Type B pancreatic cell (in vitro differentiated cells): ENCODE results near the gene IL9. TPM values are rescaled to one million over a fixed set of nuclear protein-coding genes. Genes with fewer than 3 reads are reported as not detected.

Source experiments
- DNase-seq: peaks from one replicate; pipeline ENCODE4 v3.0.0; 2021; ENCODE audit warnings: mixed read lengths; ENCODE audit not compliant: unreplicated experiment; ENCODE audit errors: extremely low spot score
- H3K27ac Mint-ChIP-seq: 2 replicates; pipeline ENCODE4 v1.8.0; 2021; ENCODE audit warnings: mild to moderate bottlenecking, mixed read lengths
- H3K27me3 Mint-ChIP-seq: 2 replicates; pipeline ENCODE4 v1.8.0; 2021; ENCODE audit warnings: mixed read lengths
- H3K36me3 Mint-ChIP-seq: 2 replicates; pipeline ENCODE4 v1.8.0; 2021; ENCODE audit warnings: mixed read lengths
- H3K4me1 Mint-ChIP-seq: one replicate; pipeline ENCODE4 v1.8.0; 2021; ENCODE audit warnings: mixed read lengths; ENCODE audit not compliant: unreplicated experiment
- H3K4me3 Mint-ChIP-seq: 2 replicates; pipeline ENCODE4 v1.8.0; 2021; ENCODE audit warnings: mild to moderate bottlenecking, mixed read lengths
- H3K9me3 Mint-ChIP-seq: 2 replicates; pipeline ENCODE4 v1.8.0; 2021; ENCODE audit warnings: mixed read lengths
- CTCF ChIP-seq: fragments of 200-600 bp; sonication (generic); conservative IDR thresholded peaks from 2 replicates; pipeline ENCODE4 v1.5.0; 2021; ENCODE audit warnings: antibody characterized with exemption, mild to moderate bottlenecking
- total RNA-seq: library from RNA; stranded (reverse); gene quantifications from 2 replicates; pipeline ENCODE4 v1.2.1, GENCODE V29; 2021; ENCODE audit warnings: low replicate concordance

The IL9 gene
- total RNA-seq, 1 donor from 2014 or later, result not detected

- no peak for DNase-seq
- Mint-ChIP-seq H3K27me3 (peaks cover 30% of the 10 kb centered on the region), H3K36me3 (no peaks in the 10 kb centered on the region), H3K4me1 (no peaks in the 10 kb centered on the region), H3K9me3 (no peaks in the 10 kb centered on the region), H3K27ac (no peak overlapping the region), H3K4me3 (no peak overlapping the region)
- TF ChIP-seq CTCF, result no peak
These were observed 19.5 kb downstream of the IL9 start for GRCh38 chr5:135876146-135876545.

GRCh38 chr5:135875567-135875966 is 20.1 kb downstream of the IL9 start:
- Mint-ChIP-seq H3K27me3 (peaks cover 24% of the 10 kb centered on the region), H3K36me3 (no peaks in the 10 kb centered on the region)

GRCh38 chr5:135874461-135874860 is 21.2 kb downstream of the IL9 start:
- no peaks in the 10 kb centered on the region for H3K36me3 Mint-ChIP-seq
- no peaks in the 10 kb centered on the region for H3K4me1 Mint-ChIP-seq
- H3K27ac Mint-ChIP-seq, result no peak overlapping the region
- peaks cover 27% of the 10 kb centered on the region for H3K27me3 Mint-ChIP-seq
- TF ChIP-seq CTCF, result no peak
- no peak for DNase-seq
- no peaks in the 10 kb centered on the region for H3K9me3 Mint-ChIP-seq
- no peak overlapping the region for H3K4me3 Mint-ChIP-seq

More at GRCh38 chr5:135875567-135875966, 20.1 kb downstream of the IL9 start:
- no peak for DNase-seq
- no peak for TF ChIP-seq CTCF
- H3K27ac Mint-ChIP-seq, result no peak overlapping the region
- H3K4me1 Mint-ChIP-seq, result no peaks in the 10 kb centered on the region
- H3K9me3 Mint-ChIP-seq, result no peaks in the 10 kb centered on the region
- no peak overlapping the region for H3K4me3 Mint-ChIP-seq

GRCh38 chr5:135873831-135874230 is 21.8 kb downstream of the IL9 start:
- no peak overlapping the region for H3K27ac Mint-ChIP-seq
- no peak for TF ChIP-seq CTCF
- peaks cover 27% of the 10 kb centered on the region for H3K27me3 Mint-ChIP-seq
- no peaks in the 10 kb centered on the region for H3K9me3 Mint-ChIP-seq
- H3K4me1 Mint-ChIP-seq, result no peaks in the 10 kb centered on the region
- DNase-seq, result no peak
- H3K4me3 Mint-ChIP-seq, result no peak overlapping the region
- no peaks in the 10 kb centered on the region for H3K36me3 Mint-ChIP-seq

- Mint-ChIP-seq H3K4me3 (no peak overlapping the region), H3K36me3 (no peaks in the 10 kb centered on the region), H3K4me1 (no peaks in the 10 kb centered on the region), H3K9me3 (no peaks in the 10 kb centered on the region), H3K27ac (no peak overlapping the region), H3K27me3 (peaks cover 30% of the 10 kb centered on the region)
- DNase-seq, result no peak
- no peak for TF ChIP-seq CTCF
These were observed 24.2 kb downstream of the IL9 start for GRCh38 chr5:135871268-135871915.
